GM12878 (cell line): ENCODE results near the gene DNAJC15.

Experiments
- ASH2L ChIP-seq: fragments of 300-600, 200-600 bp; sonication (generic); IDR thresholded peaks from 2 replicates; pipeline ENCODE4 v1.6.1; 2017; ENCODE audit warnings: low read depth, mild to moderate bottlenecking, borderline replicate concordance
- CEBPB ChIP-seq, 2 experiments: fragments of 150-350 bp in 1 of 2; IDR thresholded peaks; 2 replicates each; pipeline ENCODE4 v1.6.1; 2012 to 2014; ENCODE audit warnings: low read depth in 2 of 2, low read length in 2 of 2, borderline replicate concordance in 1 of 2, inconsistent platforms in 1 of 2
- CTCF ChIP-seq, 3 experiments: IDR thresholded peaks in 2 of 3; conservative IDR thresholded peaks in 1 of 3; 2 replicates each; pipeline ENCODE4 v1.5.1; 2011; ENCODE audit warnings: low read depth in 3 of 3, low read length in 3 of 3, mild to moderate bottlenecking in 3 of 3, control low read depth in 2 of 3, moderate library complexity in 2 of 3, inconsistent platforms in 1 of 3, mixed read lengths in 1 of 3; ENCODE audit not compliant: control insufficient read depth in 2 of 3, insufficient read depth in 1 of 3; ENCODE audit errors: extremely low read depth in 1 of 3
- ESRRA ChIP-seq: IDR thresholded peaks from 2 replicates; pipeline ENCODE4 v1.6.1; 2012; ENCODE audit warnings: mild to moderate bottlenecking, low read length, improper control_type of control experiment
- FOS ChIP-seq: IDR thresholded peaks from 3 replicates; pipeline ENCODE4 v1.6.1; 2011; ENCODE audit warnings: borderline replicate concordance; ENCODE audit not compliant: insufficient read length; ENCODE audit errors: extremely low read depth
- JUND ChIP-seq: IDR thresholded peaks from 2 replicates; pipeline ENCODE4 v1.6.1; 2012; ENCODE audit warnings: low read depth, mild to moderate bottlenecking, low read length, improper control_type of control experiment, moderate library complexity
- NBN ChIP-seq: fragments of 450-650 bp; IDR thresholded peaks from 2 replicates; pipeline ENCODE4 v1.6.1; 2016
- NFIC ChIP-seq: IDR thresholded peaks from 2 replicates; pipeline ENCODE4 v1.6.1; 2012; ENCODE audit warnings: low read depth, mild to moderate bottlenecking, inconsistent platforms, low read length, moderate library complexity
- RBBP5 ChIP-seq: fragments of 200-600 bp; sonication (generic); conservative IDR thresholded peaks from 2 replicates; pipeline ENCODE4 v1.6.1; 2016
- REST ChIP-seq: IDR thresholded peaks from 2 replicates; pipeline ENCODE4 v1.6.1; 2012; ENCODE audit warnings: mild to moderate bottlenecking, low read depth, low read length
- SMAD1 ChIP-seq: fragments of 450-650 bp; IDR thresholded peaks from 2 replicates; pipeline ENCODE4 v1.6.1; 2018; ENCODE audit warnings: mild to moderate bottlenecking, low read depth; ENCODE audit not compliant: partially characterized antibody

DNA sequence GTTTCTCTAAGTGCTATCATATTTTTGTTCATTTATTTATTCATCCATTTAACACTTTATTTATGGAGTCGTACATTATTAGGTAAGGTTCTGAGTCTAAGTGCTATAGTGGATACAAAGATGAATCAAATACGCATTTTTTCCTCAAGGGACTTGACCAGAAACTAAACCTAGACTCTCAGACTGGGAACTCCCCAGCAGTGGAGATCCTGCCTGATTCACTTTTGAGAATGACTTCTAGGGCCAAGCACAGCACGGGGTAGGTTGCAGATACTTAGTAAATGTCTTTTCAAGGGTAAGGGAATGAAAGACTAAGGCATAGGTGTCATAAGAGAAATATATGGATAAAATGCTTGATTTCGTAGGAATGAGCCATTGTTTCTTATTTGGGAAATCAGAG lies 7.2 kb downstream of the DNAJC15 start:
- TF ChIP-seq SMAD1: no peak
- TF ChIP-seq ASH2L: no peak
- TF ChIP-seq CTCF (IDR thresholded peaks at IDR 0.05 in 2 of 3, conservative IDR thresholded peaks at IDR 0.05 in 1 of 3; ENCODE audit: control insufficient read depth in 2 of 3, extremely low read depth in 1 of 3, insufficient read depth in 1 of 3, low read depth in 3 of 3, low read length in 3 of 3): no peak
- no peak for TF ChIP-seq RBBP5
- TF ChIP-seq REST: no peak
- TF ChIP-seq FOS: no peak
- no peak for TF ChIP-seq JUND
- TF ChIP-seq NFIC: no peak
- TF ChIP-seq CEBPB (IDR thresholded peaks at IDR 0.05; ENCODE audit: borderline replicate concordance in 1 of 2, low read depth in 2 of 2, low read length in 2 of 2): no peak
- no peak for TF ChIP-seq ESRRA
- no peak for TF ChIP-seq NBN
